Measurements from ENCODE around the gene MCTP1.

The MCTP1 gene

DNA sequence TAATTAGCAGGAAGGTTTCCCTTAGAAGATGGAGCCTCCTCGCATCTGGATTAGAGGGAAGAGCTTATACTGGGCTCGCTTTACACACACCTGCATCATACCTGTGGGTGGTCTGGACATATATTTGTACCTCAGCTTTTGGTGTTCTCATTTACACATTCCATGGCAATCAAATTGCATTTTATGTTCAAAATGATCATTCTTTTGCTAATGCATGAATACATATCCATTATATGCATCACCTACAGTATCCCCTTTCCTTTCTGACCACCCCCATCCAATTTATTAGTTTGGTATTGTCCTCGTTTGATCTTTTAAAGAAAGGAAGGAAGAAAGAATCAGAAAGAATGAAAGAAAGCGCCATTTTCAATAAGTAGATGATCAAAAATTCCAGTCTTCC is 415.0 kb downstream of the MCTP1 start:
- DNase-seq (ENCODE audit: low read depth in 1 of 2, low spot score in 1 of 2): no peak
- H3K4me3 ChIP-seq (replicated peaks; ENCODE audit: insufficient read depth, low read length): no peak overlapping the region
- no peaks in the 10 kb centered on the region for H3K27me3 ChIP-seq (ENCODE audit: insufficient read depth, poor library complexity, severe bottlenecking)
- H3K27ac ChIP-seq (replicated peaks): no peak overlapping the region
- TF ChIP-seq CTCF (IDR thresholded peaks at IDR 0.05; ENCODE audit: insufficient read depth, low read length): no peak
- TF ChIP-seq, protein P1, sequence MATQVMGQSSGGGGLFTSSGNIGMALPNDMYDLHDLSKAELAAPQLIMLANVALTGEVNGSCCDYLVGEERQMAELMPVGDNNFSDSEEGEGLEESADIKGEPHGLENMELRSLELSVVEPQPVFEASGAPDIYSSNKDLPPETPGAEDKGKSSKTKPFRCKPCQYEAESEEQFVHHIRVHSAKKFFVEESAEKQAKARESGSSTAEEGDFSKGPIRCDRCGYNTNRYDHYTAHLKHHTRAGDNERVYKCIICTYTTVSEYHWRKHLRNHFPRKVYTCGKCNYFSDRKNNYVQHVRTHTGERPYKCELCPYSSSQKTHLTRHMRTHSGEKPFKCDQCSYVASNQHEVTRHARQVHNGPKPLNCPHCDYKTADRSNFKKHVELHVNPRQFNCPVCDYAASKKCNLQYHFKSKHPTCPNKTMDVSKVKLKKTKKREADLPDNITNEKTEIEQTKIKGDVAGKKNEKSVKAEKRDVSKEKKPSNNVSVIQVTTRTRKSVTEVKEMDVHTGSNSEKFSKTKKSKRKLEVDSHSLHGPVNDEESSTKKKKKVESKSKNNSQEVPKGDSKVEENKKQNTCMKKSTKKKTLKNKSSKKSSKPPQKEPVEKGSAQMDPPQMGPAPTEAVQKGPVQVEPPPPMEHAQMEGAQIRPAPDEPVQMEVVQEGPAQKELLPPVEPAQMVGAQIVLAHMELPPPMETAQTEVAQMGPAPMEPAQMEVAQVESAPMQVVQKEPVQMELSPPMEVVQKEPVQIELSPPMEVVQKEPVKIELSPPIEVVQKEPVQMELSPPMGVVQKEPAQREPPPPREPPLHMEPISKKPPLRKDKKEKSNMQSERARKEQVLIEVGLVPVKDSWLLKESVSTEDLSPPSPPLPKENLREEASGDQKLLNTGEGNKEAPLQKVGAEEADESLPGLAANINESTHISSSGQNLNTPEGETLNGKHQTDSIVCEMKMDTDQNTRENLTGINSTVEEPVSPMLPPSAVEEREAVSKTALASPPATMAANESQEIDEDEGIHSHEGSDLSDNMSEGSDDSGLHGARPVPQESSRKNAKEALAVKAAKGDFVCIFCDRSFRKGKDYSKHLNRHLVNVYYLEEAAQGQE (IDR thresholded peaks at IDR 0.05; ENCODE audit: insufficient replicate concordance, low read depth): no peak
- no peak for TF ChIP-seq GABPA (IDR thresholded peaks at IDR 0.05; ENCODE audit: low read depth)
- TF ChIP-seq SPI1 (IDR thresholded peaks at IDR 0.05; ENCODE audit: borderline replicate concordance, low read depth): no peak
- no peak for TF ChIP-seq POLR2AphosphoS5 (IDR thresholded peaks at IDR 0.05; ENCODE audit: low read depth)

GRCh38 chr5:94863951-94864350 is 420.9 kb downstream of the MCTP1 start:
- no peak overlapping the region for H3K4me3 ChIP-seq (replicated peaks; ENCODE audit: insufficient read depth, low read length)
- TF ChIP-seq GABPA (IDR thresholded peaks at IDR 0.05; ENCODE audit: low read depth) (no peak), CTCF (IDR thresholded peaks at IDR 0.05; ENCODE audit: insufficient read depth, low read length) (no peak)
- TF ChIP-seq, protein P1 (IDR thresholded peaks at IDR 0.05; ENCODE audit: insufficient replicate concordance, low read depth): no peak
- H3K27me3 ChIP-seq (ENCODE audit: insufficient read depth, poor library complexity, severe bottlenecking): no peaks in the 10 kb centered on the region
- H3K27ac ChIP-seq (replicated peaks): no peak overlapping the region
- no peak for DNase-seq (ENCODE audit: low read depth in 1 of 2, low spot score in 1 of 2)

- TF ChIP-seq, protein P1 (IDR thresholded peaks at IDR 0.05; ENCODE audit: insufficient replicate concordance, low read depth): no peak
- TF ChIP-seq GABPA (IDR thresholded peaks at IDR 0.05; ENCODE audit: low read depth): no peak
- TF ChIP-seq POLR2AphosphoS5 (IDR thresholded peaks at IDR 0.05; ENCODE audit: low read depth): no peak
- TF ChIP-seq CTCF (IDR thresholded peaks at IDR 0.05; ENCODE audit: insufficient read depth, low read length): no peak
- TF ChIP-seq SPI1 (IDR thresholded peaks at IDR 0.05; ENCODE audit: borderline replicate concordance, low read depth): no peak
- no peak overlapping the region for H3K4me3 ChIP-seq (replicated peaks; ENCODE audit: insufficient read depth, low read length)
- DNase-seq (ENCODE audit: low read depth in 1 of 2, low spot score in 1 of 2): no peak
- H3K27ac ChIP-seq (replicated peaks): no peak overlapping the region
- no peaks in the 10 kb centered on the region for H3K27me3 ChIP-seq (ENCODE audit: insufficient read depth, poor library complexity, severe bottlenecking)
Measured at GRCh38 chr5:94857111-94857510, 427.8 kb downstream of the MCTP1 start.
